HEK293 (cell line): ENCODE measurements around the gene CSAD.

ENCODE experiments used
- GLIS2 ChIP-seq: fragments of 450-650 bp; formaldehyde crosslinking; IDR thresholded peaks from 2 replicates; pipeline ENCODE4 v1.5.1; 2016; ENCODE audit warnings: missing biosample characterization, missing genetic modification characterization
- HOXA7 ChIP-seq: sonication (generic); formaldehyde crosslinking; IDR thresholded peaks from 2 replicates; pipeline ENCODE4 v1.8.1; 2022; ENCODE audit warnings: missing genetic modification reagents, borderline replicate concordance
- KLF17 ChIP-seq: fragments of 450-650 bp; formaldehyde crosslinking; IDR thresholded peaks from 2 replicates; pipeline ENCODE4 v1.5.1; 2016; ENCODE audit warnings: missing biosample characterization, missing genetic modification characterization
- MZF1 ChIP-seq: fragments of 450-650 bp; formaldehyde crosslinking; IDR thresholded peaks from 2 replicates; pipeline ENCODE4 v1.5.1; 2017; ENCODE audit warnings: missing biosample characterization, missing genetic modification characterization, borderline replicate concordance
- OSR2 ChIP-seq: fragments of 450-650 bp; formaldehyde crosslinking; IDR thresholded peaks from 2 replicates; pipeline ENCODE4 v1.5.1; 2016; ENCODE audit warnings: missing biosample characterization, missing genetic modification characterization
- OVOL3 ChIP-seq: fragments of 450-650 bp; formaldehyde crosslinking; IDR thresholded peaks from 2 replicates; pipeline ENCODE4 v1.5.1; 2016; ENCODE audit warnings: missing biosample characterization, missing genetic modification characterization
- PRDM1 ChIP-seq: fragments of 450-650 bp; formaldehyde crosslinking; IDR thresholded peaks from 2 replicates; pipeline ENCODE4; 2016; ENCODE audit warnings: missing biosample characterization, missing genetic modification characterization
- SETDB1 ChIP-seq: IDR thresholded peaks from one replicate; pipeline ENCODE4 v1.6.1; 2017; ENCODE audit warnings: mild to moderate bottlenecking, low read length, moderate library complexity, mixed read lengths; ENCODE audit not compliant: insufficient read length
- SP2 ChIP-seq: fragments of 450-650 bp; formaldehyde crosslinking; IDR thresholded peaks from 2 replicates; pipeline ENCODE4 v1.5.1; 2016; ENCODE audit warnings: missing biosample characterization, missing genetic modification characterization
- ZBTB21 ChIP-seq: fragments of 450-650 bp; formaldehyde crosslinking; IDR thresholded peaks from 2 replicates; pipeline ENCODE4 v1.5.1; 2017; ENCODE audit warnings: missing biosample characterization, missing genetic modification characterization
- ZFHX2 ChIP-seq: fragments of 450-650 bp; formaldehyde crosslinking; conservative IDR thresholded peaks from 2 replicates; pipeline ENCODE4 v1.5.1; 2016; ENCODE audit warnings: missing biosample characterization, missing genetic modification characterization
- ZFP69B ChIP-seq: fragments of 450-650 bp; formaldehyde crosslinking; IDR thresholded peaks from 2 replicates; pipeline ENCODE4 v1.5.1; 2016; ENCODE audit warnings: missing biosample characterization, missing genetic modification characterization
- ZNF10 ChIP-seq: fragments of 450-650 bp; formaldehyde crosslinking; IDR thresholded peaks from 2 replicates; pipeline ENCODE4 v1.5.1; 2017; ENCODE audit warnings: missing biosample characterization, missing genetic modification characterization
- ZNF169 ChIP-seq: fragments of 450-650 bp; formaldehyde crosslinking; IDR thresholded peaks from 2 replicates; pipeline ENCODE4 v1.5.1; 2016; ENCODE audit warnings: missing biosample characterization, missing genetic modification characterization
- ZNF18 ChIP-seq: fragments of 450-650 bp; formaldehyde crosslinking; IDR thresholded peaks from 2 replicates; pipeline ENCODE4 v1.5.1; 2016; ENCODE audit warnings: missing biosample characterization, missing genetic modification characterization
- ZNF214 ChIP-seq: fragments of 450-650 bp; formaldehyde crosslinking; IDR thresholded peaks from 2 replicates; pipeline ENCODE4 v1.5.1; 2017; ENCODE audit warnings: missing biosample characterization, mild to moderate bottlenecking, missing genetic modification characterization, borderline replicate concordance
- ZNF239 ChIP-seq: fragments of 450-650 bp; formaldehyde crosslinking; IDR thresholded peaks from 2 replicates; pipeline ENCODE4 v1.5.1; 2016; ENCODE audit warnings: missing biosample characterization, missing genetic modification characterization
- ZNF26 ChIP-seq: fragments of 450-650 bp; formaldehyde crosslinking; IDR thresholded peaks from 2 replicates; pipeline ENCODE4 v1.5.1; 2016; ENCODE audit warnings: missing biosample characterization, missing genetic modification characterization
- ZNF394 ChIP-seq: fragments of 450-650 bp; formaldehyde crosslinking; IDR thresholded peaks from 2 replicates; pipeline ENCODE4 v1.5.1; 2016; ENCODE audit warnings: missing biosample characterization, missing genetic modification characterization, mild to moderate bottlenecking, moderate library complexity, borderline replicate concordance
- ZNF433 ChIP-seq: fragments of 450-650 bp; formaldehyde crosslinking; IDR thresholded peaks from 2 replicates; pipeline ENCODE4 v1.5.1; 2016; ENCODE audit warnings: missing biosample characterization, missing genetic modification characterization, low read depth
- ZNF510 ChIP-seq: fragments of 450-650 bp; formaldehyde crosslinking; IDR thresholded peaks from 2 replicates; pipeline ENCODE4 v1.5.1; 2018; ENCODE audit warnings: mild to moderate bottlenecking, missing genetic modification characterization, missing biosample characterization; ENCODE audit not compliant: insufficient replicate concordance
- ZNF580 ChIP-seq: fragments of 450-650 bp; formaldehyde crosslinking; IDR thresholded peaks from 2 replicates; pipeline ENCODE4 v1.5.1; 2016; ENCODE audit warnings: missing biosample characterization, missing genetic modification characterization
- ZNF623 ChIP-seq: fragments of 450-650 bp; formaldehyde crosslinking; IDR thresholded peaks from 2 replicates; pipeline ENCODE4 v1.5.1; 2016; ENCODE audit warnings: missing biosample characterization, missing genetic modification characterization
- ZNF626 ChIP-seq: fragments of 450-650 bp; sonication (Bioruptor Pico); formaldehyde crosslinking; IDR thresholded peaks from 2 replicates; pipeline ENCODE4 v1.5.1; 2018; ENCODE audit warnings: missing biosample characterization, missing genetic modification characterization, inconsistent platforms
- ZNF701 ChIP-seq: fragments of 450-650 bp; formaldehyde crosslinking; IDR thresholded peaks from 2 replicates; pipeline ENCODE4 v1.5.1; 2016; ENCODE audit warnings: missing biosample characterization, missing genetic modification characterization
- ZNF843 ChIP-seq: fragments of 450-650 bp; formaldehyde crosslinking; IDR thresholded peaks from 2 replicates; pipeline ENCODE4 v1.5.1; 2016; ENCODE audit warnings: missing biosample characterization, missing genetic modification characterization
- ZSCAN18 ChIP-seq: fragments of 450-650 bp; formaldehyde crosslinking; IDR thresholded peaks from 2 replicates; pipeline ENCODE4 v1.5.1; 2016; ENCODE audit warnings: missing biosample characterization, missing genetic modification characterization
- TF ChIP-seq, protein P1 (sequence below): fragments of 450-650 bp; formaldehyde crosslinking; conservative IDR thresholded peaks from 2 replicates; pipeline ENCODE4 v1.5.1; 2016; ENCODE audit warnings: low read depth, missing biosample characterization, missing genetic modification characterization
- TF ChIP-seq, protein P2 (sequence below): fragments of 450-650 bp; formaldehyde crosslinking; IDR thresholded peaks from 2 replicates; pipeline ENCODE4 v1.5.1; 2017; ENCODE audit warnings: missing biosample characterization, mild to moderate bottlenecking, missing genetic modification characterization, moderate library complexity

CSAD gene

GRCh38 chr12:53220694-53221202 lies 40.0 kb upstream of the CSAD start (continued):
- TF ChIP-seq, protein P1, sequence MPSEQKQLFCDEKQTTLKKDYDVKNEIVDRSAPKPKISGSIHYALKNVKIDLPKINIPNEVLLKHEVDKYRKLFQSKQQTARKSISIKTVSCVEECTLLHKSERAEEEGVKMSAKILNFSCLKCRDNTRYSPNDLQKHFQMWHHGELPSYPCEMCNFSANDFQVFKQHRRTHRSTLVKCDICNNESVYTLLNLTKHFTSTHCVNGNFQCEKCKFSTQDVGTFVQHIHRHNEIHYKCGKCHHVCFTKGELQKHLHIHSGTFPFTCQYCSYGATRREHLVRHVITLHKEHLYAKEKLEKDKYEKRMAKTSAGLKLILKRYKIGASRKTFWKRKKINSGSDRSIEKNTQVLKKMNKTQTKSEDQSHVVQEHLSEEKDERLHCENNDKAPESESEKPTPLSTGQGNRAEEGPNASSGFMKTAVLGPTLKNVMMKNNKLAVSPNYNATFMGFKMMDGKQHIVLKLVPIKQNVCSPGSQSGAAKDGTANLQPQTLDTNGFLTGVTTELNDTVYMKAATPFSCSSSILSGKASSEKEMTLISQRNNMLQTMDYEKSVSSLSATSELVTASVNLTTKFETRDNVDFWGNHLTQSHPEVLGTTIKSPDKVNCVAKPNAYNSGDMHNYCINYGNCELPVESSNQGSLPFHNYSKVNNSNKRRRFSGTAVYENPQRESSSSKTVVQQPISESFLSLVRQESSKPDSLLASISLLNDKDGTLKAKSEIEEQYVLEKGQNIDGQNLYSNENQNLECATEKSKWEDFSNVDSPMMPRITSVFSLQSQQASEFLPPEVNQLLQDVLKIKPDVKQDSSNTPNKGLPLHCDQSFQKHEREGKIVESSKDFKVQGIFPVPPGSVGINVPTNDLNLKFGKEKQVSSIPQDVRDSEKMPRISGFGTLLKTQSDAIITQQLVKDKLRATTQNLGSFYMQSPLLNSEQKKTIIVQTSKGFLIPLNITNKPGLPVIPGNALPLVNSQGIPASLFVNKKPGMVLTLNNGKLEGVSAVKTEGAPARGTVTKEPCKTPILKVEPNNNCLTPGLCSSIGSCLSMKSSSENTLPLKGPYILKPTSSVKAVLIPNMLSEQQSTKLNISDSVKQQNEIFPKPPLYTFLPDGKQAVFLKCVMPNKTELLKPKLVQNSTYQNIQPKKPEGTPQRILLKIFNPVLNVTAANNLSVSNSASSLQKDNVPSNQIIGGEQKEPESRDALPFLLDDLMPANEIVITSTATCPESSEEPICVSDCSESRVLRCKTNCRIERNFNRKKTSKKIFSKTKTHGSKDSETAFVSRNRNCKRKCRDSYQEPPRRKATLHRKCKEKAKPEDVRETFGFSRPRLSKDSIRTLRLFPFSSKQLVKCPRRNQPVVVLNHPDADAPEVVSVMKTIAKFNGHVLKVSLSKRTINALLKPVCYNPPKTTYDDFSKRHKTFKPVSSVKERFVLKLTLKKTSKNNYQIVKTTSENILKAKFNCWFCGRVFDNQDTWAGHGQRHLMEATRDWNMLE (tag by site-specific recombination) = no peak
- TF ChIP-seq GLIS2 (tag by site-specific recombination) (no peak; the same call in 1 of the 2 replicates), KLF17 (tag by site-specific recombination) (no peak), ZNF580 (tag by site-specific recombination) (no peak), ZNF169 (0 out of 2 replicates have a peak, but pooled peaks have one; percentile 28), ZFHX2 (tag by site-specific recombination) (no peak; the same call in 1 of the 2 replicates), OVOL3 (tag by site-specific recombination) (no peak), OSR2 (tag by site-specific recombination) (no peak), ZNF10 (tag by site-specific recombination) (0 out of 2 replicates have a peak, but pooled peaks have one; percentile 8), ZFP69B (tag by site-specific recombination) (no peak), ZNF214 (no peak), PRDM1 (tag by site-specific recombination) (peak; percentile 56; the same call in 1 of the 2 replicates), SP2 (peak; percentile 70), ZNF26 (tag by site-specific recombination) (no peak), ZBTB21 (tag by site-specific recombination) (no peak), ZNF843 (no peak), ZNF626 (tag by site-specific recombination) (no peak), ZNF239 (no peak), ZNF510 (tag by site-specific recombination) (no peak), ZNF623 (tag by site-specific recombination) (no peak), ZNF701 (no peak), SETDB1 (no peak), MZF1 (tag by site-specific recombination) (no peak), HOXA7 (CRISPR knock-in tag) (no peak), ZNF433 (tag by site-specific recombination) (no peak), ZSCAN18 (no peak), ZNF394 (tag by site-specific recombination) (no peak), ZNF18 (no peak)
- TF ChIP-seq, protein P2, sequence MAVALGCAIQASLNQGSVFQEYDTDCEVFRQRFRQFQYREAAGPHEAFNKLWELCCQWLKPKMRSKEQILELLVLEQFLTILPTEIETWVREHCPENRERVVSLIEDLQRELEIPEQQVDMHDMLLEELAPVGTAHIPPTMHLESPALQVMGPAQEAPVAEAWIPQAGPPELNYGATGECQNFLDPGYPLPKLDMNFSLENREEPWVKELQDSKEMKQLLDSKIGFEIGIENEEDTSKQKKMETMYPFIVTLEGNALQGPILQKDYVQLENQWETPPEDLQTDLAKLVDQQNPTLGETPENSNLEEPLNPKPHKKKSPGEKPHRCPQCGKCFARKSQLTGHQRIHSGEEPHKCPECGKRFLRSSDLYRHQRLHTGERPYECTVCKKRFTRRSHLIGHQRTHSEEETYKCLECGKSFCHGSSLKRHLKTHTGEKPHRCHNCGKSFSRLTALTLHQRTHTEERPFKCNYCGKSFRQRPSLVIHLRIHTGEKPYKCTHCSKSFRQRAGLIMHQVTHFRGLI (tag by site-specific recombination) = no peak
